ENCODE data around the gene LOXHD1.

DNA sequence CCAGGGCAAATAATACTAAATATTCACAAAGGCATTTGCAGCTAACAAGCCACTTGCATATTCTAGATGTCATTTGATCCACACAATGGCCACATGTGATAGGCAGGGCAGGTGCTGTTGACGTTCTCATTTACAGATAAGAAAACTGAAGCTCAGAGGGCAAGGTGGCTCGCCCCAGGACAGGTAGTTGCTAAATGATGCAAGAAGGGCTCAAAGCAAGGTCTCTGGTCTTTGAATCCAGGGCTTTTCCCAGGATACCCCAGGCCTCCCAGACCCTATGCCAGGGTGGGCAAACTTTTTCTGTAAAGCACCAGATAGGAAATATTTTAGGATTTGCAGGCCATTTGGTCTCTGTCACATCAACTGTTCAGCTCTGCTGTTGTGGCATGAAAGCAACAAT lies 35.1 kb downstream of the LOXHD1 start:
- TF ChIP-seq, protein P1, sequence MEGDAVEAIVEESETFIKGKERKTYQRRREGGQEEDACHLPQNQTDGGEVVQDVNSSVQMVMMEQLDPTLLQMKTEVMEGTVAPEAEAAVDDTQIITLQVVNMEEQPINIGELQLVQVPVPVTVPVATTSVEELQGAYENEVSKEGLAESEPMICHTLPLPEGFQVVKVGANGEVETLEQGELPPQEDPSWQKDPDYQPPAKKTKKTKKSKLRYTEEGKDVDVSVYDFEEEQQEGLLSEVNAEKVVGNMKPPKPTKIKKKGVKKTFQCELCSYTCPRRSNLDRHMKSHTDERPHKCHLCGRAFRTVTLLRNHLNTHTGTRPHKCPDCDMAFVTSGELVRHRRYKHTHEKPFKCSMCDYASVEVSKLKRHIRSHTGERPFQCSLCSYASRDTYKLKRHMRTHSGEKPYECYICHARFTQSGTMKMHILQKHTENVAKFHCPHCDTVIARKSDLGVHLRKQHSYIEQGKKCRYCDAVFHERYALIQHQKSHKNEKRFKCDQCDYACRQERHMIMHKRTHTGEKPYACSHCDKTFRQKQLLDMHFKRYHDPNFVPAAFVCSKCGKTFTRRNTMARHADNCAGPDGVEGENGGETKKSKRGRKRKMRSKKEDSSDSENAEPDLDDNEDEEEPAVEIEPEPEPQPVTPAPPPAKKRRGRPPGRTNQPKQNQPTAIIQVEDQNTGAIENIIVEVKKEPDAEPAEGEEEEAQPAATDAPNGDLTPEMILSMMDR (IDR thresholded peaks at IDR 0.05; ENCODE audit: low read length), result no peak
- no peak for TF ChIP-seq EZH2 (IDR thresholded peaks at IDR 0.05; ENCODE audit: borderline replicate concordance, low read length)
